Measurements from ENCODE around the gene TSSK6. TPM values are rescaled to one million over a fixed set of nuclear protein-coding genes. Genes with fewer than 3 reads are reported as not detected.

TSSK6 gene
- total RNA-seq, 1 donor from 2014 or later = 3.2 TPM

DNA sequence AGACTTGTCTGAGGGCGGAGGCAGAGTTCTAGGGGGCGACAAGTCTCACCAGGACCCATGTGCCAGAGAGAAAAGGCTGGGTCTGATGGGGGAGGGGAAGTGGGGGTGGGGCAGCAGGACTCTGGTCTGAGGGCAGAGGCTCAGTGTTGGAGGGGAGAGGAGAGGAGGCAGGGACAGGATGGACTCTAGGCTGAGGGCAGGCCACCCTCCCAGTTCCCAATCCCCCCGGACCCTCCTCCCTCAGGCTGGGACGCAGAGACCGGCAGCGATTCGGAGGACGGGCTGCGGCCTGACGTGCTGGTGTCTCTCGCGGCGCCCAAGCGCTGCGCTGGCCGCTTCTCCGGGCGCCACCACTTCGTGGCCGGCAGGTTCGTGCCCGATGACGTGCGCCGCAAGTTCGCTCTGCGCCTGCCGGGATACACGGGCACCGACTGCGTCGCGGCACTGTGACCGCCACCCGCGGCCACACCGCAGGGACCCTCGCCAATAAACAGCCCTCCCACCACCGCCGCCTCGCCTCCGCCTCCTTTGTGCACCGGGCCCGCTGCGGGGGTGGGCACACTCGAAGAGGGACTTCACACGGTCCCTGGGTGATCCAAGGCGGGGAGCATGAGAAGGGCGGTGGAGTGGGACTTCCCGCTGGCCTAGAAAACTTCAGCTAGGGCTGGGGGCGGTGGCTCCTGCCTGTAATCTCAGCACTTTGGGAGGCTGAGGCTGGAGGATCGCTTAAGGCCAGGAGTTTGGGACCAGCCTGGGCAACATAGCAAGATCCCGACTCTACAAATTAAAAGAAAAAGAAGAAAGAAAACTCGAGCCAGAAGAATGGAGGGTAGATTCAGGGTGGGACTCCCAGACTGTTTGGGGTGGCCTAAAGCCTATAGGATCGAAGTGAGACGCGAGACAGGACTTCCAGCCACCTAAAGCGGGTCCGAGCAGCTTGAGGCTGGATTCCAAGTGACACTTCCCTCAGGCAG lies 22.0 kb upstream of the TSSK6 start:
- FAIRE-seq = no peak
- H3K4me3 ChIP-seq (ENCODE audit: low read depth, low read length) = no peak overlapping the region
- no peak for DNase-seq (ENCODE audit: low read depth)
- no peaks in the 10 kb centered on the region for H3K36me3 ChIP-seq (ENCODE audit: control insufficient read depth, insufficient read depth, low read length)
- H3K27me3 ChIP-seq (ENCODE audit: control insufficient read depth, insufficient read depth, low read length) = peaks cover 18% of the 10 kb centered on the region
- TF ChIP-seq, protein P1, sequence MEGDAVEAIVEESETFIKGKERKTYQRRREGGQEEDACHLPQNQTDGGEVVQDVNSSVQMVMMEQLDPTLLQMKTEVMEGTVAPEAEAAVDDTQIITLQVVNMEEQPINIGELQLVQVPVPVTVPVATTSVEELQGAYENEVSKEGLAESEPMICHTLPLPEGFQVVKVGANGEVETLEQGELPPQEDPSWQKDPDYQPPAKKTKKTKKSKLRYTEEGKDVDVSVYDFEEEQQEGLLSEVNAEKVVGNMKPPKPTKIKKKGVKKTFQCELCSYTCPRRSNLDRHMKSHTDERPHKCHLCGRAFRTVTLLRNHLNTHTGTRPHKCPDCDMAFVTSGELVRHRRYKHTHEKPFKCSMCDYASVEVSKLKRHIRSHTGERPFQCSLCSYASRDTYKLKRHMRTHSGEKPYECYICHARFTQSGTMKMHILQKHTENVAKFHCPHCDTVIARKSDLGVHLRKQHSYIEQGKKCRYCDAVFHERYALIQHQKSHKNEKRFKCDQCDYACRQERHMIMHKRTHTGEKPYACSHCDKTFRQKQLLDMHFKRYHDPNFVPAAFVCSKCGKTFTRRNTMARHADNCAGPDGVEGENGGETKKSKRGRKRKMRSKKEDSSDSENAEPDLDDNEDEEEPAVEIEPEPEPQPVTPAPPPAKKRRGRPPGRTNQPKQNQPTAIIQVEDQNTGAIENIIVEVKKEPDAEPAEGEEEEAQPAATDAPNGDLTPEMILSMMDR (IDR thresholded peaks at IDR 0.05; ENCODE audit: insufficient read depth, low read length, severe bottlenecking) = no peak

DNA sequence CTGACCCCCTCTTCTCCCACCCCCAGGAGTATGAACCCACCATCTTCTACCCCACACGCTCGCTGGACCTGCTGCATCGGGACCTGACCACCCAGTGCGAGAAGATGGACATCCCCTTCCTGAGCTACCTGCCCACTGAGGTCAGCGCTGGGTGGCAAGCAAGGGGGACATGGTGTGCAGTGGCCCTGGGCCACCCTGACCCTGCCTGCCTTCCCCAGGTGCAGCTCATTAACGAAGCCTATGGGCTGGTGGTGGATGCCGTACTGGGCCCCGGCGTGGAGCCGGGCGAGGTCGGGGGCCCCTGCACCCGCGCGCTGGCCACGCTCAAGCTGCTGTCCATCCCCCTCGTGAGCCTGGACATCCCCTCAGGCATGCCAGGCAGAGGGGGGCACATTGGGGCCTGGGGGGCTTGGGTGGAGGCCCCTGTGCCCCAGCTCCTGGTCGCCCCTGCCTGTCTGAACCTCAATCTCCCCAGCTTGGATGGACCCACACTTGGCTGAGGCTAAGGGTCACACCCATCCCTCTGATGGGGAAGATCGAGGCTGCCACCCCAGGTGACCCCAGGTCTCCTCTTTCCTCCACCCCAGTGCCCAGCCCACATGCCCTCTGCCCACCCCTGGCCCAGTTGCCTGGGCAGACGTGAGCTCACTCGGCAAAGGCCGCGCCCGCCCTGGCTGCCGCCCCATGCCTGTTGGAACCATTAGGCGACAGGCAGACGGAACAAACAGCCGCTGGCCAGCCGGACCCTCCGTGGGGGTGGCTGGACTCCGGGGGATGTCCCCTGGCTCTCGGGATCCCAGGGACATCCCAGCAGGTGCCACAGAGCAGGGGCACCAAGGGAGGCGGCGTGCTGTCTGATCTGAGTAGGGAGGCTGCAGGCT lies 20.2 kb upstream of the TSSK6 start:
- FAIRE-seq (no peak), DNase-seq (ENCODE audit: low read depth) (no peak)
- no peak overlapping the region for H3K4me3 ChIP-seq (ENCODE audit: low read depth, low read length)
- H3K27me3 ChIP-seq (ENCODE audit: control insufficient read depth, insufficient read depth, low read length) = peaks cover 18% of the 10 kb centered on the region
- no peaks in the 10 kb centered on the region for H3K36me3 ChIP-seq (ENCODE audit: control insufficient read depth, insufficient read depth, low read length)
- TF ChIP-seq, protein P1 (IDR thresholded peaks at IDR 0.05; ENCODE audit: insufficient read depth, low read length, severe bottlenecking) = no peak

DNA sequence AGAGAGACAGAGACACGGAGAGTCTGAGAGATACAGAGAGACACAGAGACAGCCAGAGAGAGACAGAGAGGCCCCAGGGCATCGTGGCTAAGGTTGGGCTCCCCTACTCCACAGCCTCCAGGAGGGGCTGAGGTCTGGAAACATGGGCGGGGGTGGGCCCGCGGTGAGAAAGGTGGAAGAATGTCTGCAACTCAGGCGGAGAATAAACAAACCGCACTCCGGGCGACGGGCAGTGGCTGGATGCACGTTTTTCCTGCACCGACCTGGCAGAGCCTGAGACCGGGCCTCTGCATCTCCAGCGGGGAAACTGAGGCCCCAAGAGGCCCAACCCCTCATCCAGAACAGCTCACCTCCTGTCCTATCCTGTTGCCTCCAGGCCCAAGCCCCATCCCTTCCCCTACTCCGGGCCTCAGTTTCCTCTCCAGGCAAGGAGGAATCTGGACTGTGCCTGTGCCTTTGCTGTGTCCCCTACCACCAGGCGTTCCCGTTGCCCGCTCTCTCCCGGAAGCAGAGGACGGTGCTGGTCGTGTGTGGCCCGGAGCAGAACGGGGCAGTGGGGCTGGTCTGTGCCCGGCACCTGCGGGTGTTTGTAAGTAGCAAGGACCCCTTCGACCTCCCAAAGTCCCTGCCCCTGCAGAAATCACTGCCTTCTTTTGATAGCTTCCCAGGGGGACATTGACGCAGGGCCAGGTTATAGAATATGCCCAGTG lies 19.4 kb upstream of the TSSK6 start:
- TF ChIP-seq, protein P1 (IDR thresholded peaks at IDR 0.05; ENCODE audit: insufficient read depth, low read length, severe bottlenecking) = no peak
- Histone ChIP-seq H3K4me3 (ENCODE audit: low read depth, low read length) (no peak overlapping the region), H3K36me3 (ENCODE audit: control insufficient read depth, insufficient read depth, low read length) (no peaks in the 10 kb centered on the region), H3K27me3 (ENCODE audit: control insufficient read depth, insufficient read depth, low read length) (peaks cover 15% of the 10 kb centered on the region)
- no peak for FAIRE-seq
- no peak for DNase-seq (ENCODE audit: low read depth)

DNA sequence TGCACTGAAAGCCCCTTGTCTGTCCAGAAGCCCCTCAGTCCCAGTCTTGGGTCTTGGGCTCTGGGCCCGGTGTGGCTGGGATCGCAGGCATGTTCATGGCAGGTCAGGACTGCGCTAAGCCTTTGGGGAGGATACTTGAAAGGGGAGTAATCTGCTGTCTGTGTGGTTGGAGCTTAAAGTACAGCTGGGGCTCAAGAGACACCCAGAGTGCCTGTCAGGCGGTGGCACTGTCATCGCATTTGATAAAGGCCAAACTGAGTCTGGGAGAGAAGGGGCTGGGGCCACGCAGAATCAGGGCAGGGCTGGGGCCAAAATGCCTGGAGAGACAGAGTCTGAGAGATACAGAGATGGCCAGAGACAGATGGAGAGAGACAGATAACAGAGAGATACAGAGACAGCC lies 18.5 kb upstream of the TSSK6 start:
- FAIRE-seq (no peak), DNase-seq (ENCODE audit: low read depth) (no peak)
- Histone ChIP-seq H3K36me3 (ENCODE audit: control insufficient read depth, insufficient read depth, low read length) (peaks cover 1% of the 10 kb centered on the region), H3K4me3 (ENCODE audit: low read depth, low read length) (no peak overlapping the region), H3K27me3 (ENCODE audit: control insufficient read depth, insufficient read depth, low read length) (peaks cover 11% of the 10 kb centered on the region)
- TF ChIP-seq, protein P1 (IDR thresholded peaks at IDR 0.05; ENCODE audit: insufficient read depth, low read length, severe bottlenecking) = no peak

DNA sequence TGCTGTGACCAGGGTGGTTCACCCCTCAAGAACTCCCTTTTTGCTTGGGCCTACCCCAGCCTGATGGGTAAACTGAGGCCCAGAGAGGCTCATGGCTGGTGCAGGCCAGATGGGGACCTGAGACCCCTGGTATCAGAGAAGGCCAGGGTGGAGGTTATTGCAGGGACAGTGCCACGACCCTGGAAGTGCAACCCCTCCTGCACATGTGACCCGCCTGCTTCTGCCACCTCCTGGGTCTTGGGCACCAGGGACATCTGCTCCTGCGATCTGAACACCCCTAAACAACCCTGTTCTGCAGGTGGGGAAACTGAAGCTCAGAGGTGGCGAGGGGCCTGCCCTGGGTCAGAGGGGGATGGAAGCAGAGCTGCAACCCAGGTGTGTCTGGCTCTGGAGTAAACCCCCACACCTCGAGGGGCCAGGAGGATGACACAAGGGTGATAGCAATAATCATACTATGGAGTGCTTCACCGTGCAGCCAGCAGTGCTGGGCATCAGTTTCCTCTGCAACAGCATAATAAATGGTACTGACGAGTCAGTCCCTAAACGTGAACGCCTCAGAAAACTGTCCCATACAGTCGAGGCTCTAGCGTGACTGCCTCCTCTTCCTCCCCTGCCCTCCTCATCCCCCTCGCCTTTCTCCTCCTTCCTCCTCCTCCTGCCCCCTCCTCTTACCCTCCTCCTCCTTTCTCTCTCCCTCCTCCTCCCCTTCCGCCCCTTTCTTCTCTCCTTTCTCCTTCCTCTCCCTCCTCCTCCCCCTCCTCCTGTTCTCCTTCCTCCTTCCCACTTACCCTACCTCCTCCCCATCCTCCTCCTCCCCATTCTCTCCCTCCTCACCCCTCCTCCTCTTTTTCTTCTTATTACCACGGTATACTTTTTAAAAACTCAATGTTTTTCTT lies 17.7 kb upstream of the TSSK6 start:
- Histone ChIP-seq H3K36me3 (ENCODE audit: control insufficient read depth, insufficient read depth, low read length) (peaks cover 1% of the 10 kb centered on the region), H3K4me3 (ENCODE audit: low read depth, low read length) (no peak overlapping the region), H3K27me3 (ENCODE audit: control insufficient read depth, insufficient read depth, low read length) (peaks cover 6% of the 10 kb centered on the region)
- TF ChIP-seq, protein P1 (IDR thresholded peaks at IDR 0.05; ENCODE audit: insufficient read depth, low read length, severe bottlenecking) = no peak
- FAIRE-seq (no peak), DNase-seq (ENCODE audit: low read depth) (no peak)

All from bronchial epithelial cell (primary cell).